Superior temporal gyrus (tissue), 1 donor: ENCODE measurements around the gene N4BP2L1.

Source experiments
- DNase-seq: peaks from one replicate; pipeline ENCODE4 v3.0.0-alpha.2; 2016; ENCODE audit errors: extremely low spot score

The N4BP2L1 gene

GRCh38 chr13:32432856-32433255 is 4.9 kb upstream of the N4BP2L1 start:
- DNase-seq = no peak

- no peak for DNase-seq
Measured at GRCh38 chr13:32431361-32431760, 3.4 kb upstream of the N4BP2L1 start.

DNA sequence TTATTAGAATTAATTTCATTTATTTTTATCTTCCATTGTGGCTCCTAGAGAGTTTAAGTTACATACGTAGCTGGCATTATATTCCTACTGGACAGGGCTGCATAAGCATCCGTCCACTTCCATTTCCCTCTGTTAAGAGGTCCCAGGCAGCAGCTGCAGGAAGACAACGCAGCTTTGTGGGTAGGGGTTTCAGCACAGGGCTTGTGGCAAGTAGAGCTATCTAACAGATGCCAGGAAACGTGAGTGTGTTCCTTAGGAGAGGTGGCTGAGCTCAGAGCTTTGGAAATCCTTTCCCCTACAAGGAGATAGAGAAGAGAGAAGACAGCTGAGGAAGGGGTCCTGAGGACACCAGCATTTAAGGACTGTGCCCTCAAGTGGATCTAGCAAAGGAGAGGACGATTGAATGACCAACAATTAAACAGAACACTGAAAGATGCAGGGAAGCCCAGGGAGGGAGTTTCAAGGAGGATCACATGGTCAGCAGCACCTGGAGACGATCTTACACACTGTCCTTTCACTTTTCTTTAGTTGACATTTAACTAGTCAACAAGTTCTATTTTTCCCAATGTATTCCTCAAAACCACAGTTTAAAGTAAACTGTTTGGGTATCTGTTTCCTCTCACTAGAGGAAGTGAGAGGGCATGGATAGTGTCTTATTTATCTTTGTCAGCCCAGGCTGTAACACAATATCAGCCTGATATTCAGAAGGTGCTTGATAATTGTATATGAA is 2.3 kb upstream of the N4BP2L1 start:
- DNase-seq = no peak

- no peak for DNase-seq
Measured at GRCh38 chr13:32429433-32429909, 1.5 kb upstream of the N4BP2L1 start.

DNA sequence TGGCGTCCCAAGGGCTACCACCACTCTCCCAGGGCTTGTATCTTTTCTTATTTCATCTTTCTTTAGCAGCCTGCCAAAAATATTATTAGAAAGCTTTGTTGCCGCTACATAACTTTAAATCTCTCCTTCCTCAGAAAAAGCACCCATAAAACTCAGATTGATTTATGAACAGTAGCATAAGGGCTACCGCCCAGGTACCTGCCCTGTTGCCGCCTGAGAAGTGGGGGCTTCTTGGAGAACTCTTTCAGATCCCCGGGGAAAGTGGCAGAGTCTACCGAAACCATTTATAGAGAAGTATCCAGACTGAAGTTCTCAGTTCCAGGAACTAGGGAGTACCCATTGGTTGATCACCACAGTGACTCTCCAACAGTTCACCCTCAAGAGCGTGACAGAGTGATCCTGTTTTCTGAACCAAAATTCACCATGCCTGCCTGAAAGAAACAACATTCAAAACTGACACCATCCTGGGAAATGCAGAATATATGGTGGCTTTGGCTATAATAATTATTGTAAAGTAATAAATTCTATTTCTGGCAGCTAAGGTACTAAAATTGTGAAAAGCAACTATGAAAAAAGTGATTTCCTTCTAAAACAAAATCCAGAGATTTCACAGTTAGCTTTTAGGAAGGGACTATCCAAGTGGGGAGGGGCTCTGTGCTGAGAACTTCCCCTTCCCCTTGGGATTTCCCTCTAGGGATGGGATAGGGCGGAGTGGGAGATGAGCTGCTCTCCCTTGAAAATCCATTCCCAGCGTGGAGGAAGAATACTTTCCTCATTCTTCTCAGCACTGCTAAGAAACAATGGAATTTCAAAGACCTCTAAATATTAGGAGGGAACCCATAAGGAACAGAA is 877 bp upstream of the N4BP2L1 start:
- DNase-seq = peak; percentile 56

GRCh38 chr13:32426990-32427851 is 709 bp downstream of the N4BP2L1 start:
- peak; percentile 49 for DNase-seq

GRCh38 chr13:32426191-32426989 is 1.5 kb downstream of the N4BP2L1 start:
- DNase-seq = no peak

DNA sequence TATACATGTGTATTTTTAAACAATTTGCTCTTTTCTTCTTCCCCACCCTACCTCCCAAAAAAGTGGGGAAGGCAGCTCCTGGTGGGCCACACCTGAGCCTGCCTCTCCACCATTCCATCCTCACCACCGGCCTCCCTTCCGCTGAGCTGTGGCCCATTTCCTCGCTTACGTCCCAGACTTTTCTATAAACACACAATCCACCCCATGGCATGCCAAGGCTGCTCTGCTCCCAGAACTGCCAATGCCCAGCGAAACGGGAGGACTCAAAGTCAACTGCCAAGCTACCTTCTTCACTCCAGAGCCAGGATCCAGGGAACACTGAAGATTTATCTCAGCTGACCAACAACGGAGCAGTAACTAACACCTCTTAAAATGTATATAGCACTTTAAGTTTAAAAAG is 2.8 kb downstream of the N4BP2L1 start:
- DNase-seq = no peak

GRCh38 chr13:32423592-32423991 is 4.3 kb downstream of the N4BP2L1 start:
- DNase-seq = no peak

GRCh38 chr13:32419862-32420261 is 8.1 kb downstream of the N4BP2L1 start:
- DNase-seq = no peak

DNA sequence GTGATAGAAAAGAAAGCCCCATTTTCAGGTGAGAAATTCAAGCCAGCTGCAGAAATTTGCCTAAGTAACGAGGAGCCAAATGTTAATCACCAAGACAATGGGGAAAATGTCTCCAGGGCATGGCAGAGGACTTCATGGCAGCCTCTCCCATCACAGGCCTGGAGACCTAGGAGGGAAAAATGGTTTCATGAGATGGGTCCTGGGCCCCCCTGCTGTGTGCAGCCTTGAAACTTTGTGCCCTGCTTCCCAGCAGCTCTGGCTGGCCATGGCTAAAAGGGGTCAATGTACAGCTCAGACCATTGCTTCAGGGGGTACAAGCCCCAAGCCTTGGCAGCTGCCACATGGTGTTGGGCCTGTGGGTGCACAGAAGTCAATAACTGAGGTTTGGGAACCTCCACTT is 9.9 kb downstream of the N4BP2L1 start:
- no peak for DNase-seq

- DNase-seq = no peak
Measured at GRCh38 chr13:32415019-32415418, 12.9 kb downstream of the N4BP2L1 start.

- no peak for DNase-seq
Measured at GRCh38 chr13:32414580-32414979, 13.3 kb downstream of the N4BP2L1 start.

GRCh38 chr13:32413284-32413683 is 14.6 kb downstream of the N4BP2L1 start:
- DNase-seq = no peak

GRCh38 chr13:32409561-32410421 is 18.1 kb downstream of the N4BP2L1 start:
- no peak for DNase-seq

DNA sequence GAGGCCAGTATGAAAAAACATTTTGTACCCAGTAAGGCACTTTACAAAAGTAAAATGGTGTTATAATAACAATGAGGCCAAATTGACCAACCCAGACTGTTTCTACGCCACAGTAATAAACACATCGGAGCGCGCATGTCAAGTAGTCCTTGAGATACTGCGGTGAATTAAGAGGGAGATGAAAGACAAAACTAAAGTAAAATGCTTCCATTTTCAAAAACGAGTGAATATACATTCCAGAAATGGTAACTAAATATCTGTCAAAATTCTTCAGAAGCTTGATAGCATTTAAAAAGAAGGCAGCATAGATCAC is 19.0 kb downstream of the N4BP2L1 start:
- DNase-seq = no peak

GRCh38 chr13:32408296-32409000 is 19.5 kb downstream of the N4BP2L1 start:
- DNase-seq = no peak

- no peak for DNase-seq
Measured at GRCh38 chr13:32407854-32408253, 20.1 kb downstream of the N4BP2L1 start.

GRCh38 chr13:32403108-32403507 is 24.8 kb downstream of the N4BP2L1 start:
- DNase-seq = no peak
